Skeletal muscle tissue (tissue), 4 donors: ENCODE results near the gene ARHGAP4. TPM values are rescaled to one million over a fixed set of nuclear protein-coding genes. Genes with fewer than 3 reads are reported as not detected.

ENCODE experiments used
- H3K27ac ChIP-seq: one replicate; pipeline ENCODE4 v1.7.0; 2013; ENCODE audit warnings: mild to moderate bottlenecking, low read depth, low read length, inconsistent platforms
- H3K27me3 ChIP-seq, 3 donors: one replicate each; pipeline ENCODE4 v1.7.0; 2013; ENCODE audit warnings: low read length in 3 of 3; ENCODE audit not compliant: control insufficient read depth in 3 of 3, insufficient read depth in 3 of 3
- H3K36me3 ChIP-seq, 3 donors: one replicate each; pipeline ENCODE4 v1.7.0; 2013; ENCODE audit warnings: low read length in 3 of 3; ENCODE audit not compliant: control insufficient read depth in 3 of 3, insufficient read depth in 3 of 3
- H3K4me1 ChIP-seq, 3 donors: one replicate each; pipeline ENCODE4 v1.7.0; 2013; ENCODE audit warnings: low read length in 3 of 3, mild to moderate bottlenecking in 3 of 3; ENCODE audit not compliant: control insufficient read depth in 3 of 3, insufficient read depth in 3 of 3
- H3K4me3 ChIP-seq, 3 donors: one replicate each; pipeline ENCODE4 v1.7.0; 2013; ENCODE audit warnings: low read length in 3 of 3
- H3K9ac ChIP-seq, 3 donors: one replicate each; pipeline ENCODE4 v1.7.0; 2013; ENCODE audit warnings: low read length in 3 of 3, mild to moderate bottlenecking in 3 of 3, moderate library complexity in 2 of 3, low read depth in 1 of 3
- H3K9me3 ChIP-seq, 3 donors: one replicate each; pipeline ENCODE4 v1.7.0; 2013; ENCODE audit warnings: low read length in 3 of 3; ENCODE audit not compliant: control insufficient read depth in 3 of 3
- total RNA-seq: library from RNA; depleted of rRNA; stranded (reverse); fragments of >200 nt; gene quantifications from one replicate; pipeline ENCODE4 v1.2.3, GENCODE V29; 2014
- donor health status: Osteomylitis.

ARHGAP4 gene
- total RNA-seq: 25.1 TPM

DNA sequence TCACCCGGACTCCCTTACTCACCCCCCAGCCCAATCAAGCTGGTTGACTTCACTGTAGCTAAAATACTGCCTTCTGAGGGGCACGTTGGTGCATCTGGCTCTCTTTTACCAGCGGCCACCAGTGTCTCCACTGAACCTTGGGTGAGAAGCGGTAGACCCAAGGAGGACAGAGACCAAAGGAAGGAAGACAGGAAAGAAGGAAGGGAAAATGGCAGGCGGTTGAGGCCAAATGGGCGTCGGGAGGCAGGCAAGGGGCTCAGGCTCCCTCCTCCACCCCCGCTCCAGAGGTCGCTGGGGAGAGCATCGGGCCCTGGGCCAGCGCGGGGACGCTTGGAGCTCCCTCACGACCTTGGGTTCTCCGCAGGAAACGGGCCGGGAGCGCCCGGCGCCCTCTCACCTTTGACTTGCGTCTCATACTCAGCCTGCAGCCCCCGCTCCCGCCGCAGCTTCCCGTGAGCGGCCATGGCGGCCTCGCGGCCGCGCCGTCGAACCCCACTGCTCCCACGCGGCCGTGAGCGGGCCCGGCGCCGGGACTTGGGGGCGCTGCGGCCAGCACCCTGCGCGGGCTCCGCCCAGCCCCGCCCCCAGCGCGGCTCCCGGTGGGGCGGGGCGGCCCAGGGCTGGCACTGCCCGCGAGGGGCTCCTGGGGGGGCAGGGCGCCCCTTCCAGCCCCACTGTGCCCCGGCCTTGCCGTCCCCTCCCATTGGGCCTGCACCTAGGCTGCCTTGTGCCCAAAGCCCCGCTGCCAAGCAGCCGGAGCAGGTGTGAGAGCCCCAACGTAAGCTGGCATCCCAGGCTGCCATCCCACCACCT, at the start of gene ARHGAP4:
Gene ARHGAP4, minus strand, starts transcription at position 526 of the 813 bp plus-strand sequence. Its CDS starts 62 bp downstream, at position 464.
- Histone ChIP-seq H3K27me3 (peaks cover 0 to 7% (median 0%) of the 10 kb centered on the region in 3 donors), H3K9me3 (no peaks in the 10 kb centered on the region), H3K9ac (peak within 1 kb of the TSS; percentile 85 to 90 (median 87)), H3K27ac (peak within 1 kb of the TSS; percentile 88), H3K4me1 (peaks cover 25 to 72% (median 43%) of the 10 kb centered on the region in 3 donors), H3K36me3 (peaks cover 7 to 15% (median 8%) of the 10 kb centered on the region in 3 donors), H3K4me3 (peak within 1 kb of the TSS; percentile 38 to 77 (median 68))

DNA sequence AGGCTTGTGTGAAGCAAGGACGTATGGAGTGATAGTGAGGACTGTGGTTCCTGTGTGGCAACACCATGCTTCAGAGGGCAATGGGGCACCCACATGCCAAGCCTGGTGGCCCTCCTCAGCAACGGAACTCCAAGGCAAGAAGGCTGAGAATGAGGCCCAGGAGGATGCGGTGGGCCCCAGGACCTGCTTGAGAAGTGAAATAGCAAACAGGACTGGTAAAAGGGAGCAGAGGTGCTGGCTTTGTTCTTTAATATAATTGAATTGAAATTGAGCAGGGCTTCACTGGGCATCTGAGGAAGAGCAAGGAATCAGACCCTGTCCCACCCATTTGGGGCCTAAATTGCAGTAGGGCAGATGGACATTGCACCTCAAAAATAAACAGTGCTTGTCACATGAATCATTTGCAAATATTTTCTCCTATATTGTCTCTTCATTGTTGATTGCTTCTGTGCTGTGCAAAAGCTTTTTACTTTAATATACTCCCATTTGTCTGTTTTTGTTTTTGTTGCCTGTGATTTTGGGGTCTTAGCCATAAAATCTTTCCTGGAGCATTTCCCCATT, 48.7 kb upstream of the ARHGAP4 start:
- peaks cover 16 to 23% (median 17%) of the 10 kb centered on the region in 3 donors for H3K4me1 ChIP-seq
- peak overlapping the region; percentile 83 for H3K27ac ChIP-seq
- H3K9ac ChIP-seq: no peak overlapping the region
- no peaks in the 10 kb centered on the region for H3K27me3 ChIP-seq
- no peak overlapping the region for H3K4me3 ChIP-seq
- no peaks in the 10 kb centered on the region for H3K36me3 ChIP-seq
- no peaks in the 10 kb centered on the region for H3K9me3 ChIP-seq

DNA sequence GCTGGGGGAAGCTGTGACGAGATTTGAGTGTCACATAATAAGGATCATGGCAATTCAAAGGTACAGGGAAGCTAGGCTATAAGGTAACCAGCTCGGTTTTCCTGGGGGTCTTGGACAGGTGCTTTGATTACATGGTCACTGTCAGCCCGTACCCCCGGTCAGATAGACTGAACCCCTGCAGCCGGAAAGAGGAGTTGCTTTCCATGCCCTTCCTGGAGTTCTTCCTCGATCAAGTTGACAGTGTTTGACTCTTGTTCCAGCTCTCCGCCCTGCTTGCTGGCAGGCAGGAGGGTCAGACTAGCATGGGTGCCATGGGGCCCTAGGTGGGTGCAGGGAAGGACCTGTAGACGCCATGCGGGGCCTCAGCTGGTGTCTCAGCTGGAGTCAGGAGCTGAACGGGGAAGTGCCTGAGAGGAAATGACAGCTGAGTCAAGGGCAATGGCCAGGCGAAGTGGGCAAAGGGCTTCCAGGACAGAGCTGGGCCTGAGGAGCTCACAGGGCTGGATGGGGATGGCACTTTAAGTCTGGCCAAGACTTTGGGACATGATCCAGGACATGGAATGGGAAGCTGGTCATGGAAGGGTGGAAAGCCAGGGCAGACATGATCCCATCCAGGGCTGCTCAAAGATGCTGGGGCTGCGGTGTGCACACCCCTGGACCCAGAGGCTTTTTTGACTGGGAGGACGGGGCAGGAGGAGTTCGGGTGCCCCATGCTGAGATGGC, 48.1 kb upstream of the ARHGAP4 start:
- Histone ChIP-seq H3K9me3 (no peaks in the 10 kb centered on the region), H3K4me3 (peak overlapping the region; percentile 62 to 93 (median 77)), H3K9ac (peak overlapping the region; percentile 74 to 97 (median 79)), H3K4me1 (peaks cover 21 to 29% (median 22%) of the 10 kb centered on the region in 3 donors), H3K36me3 (no peaks in the 10 kb centered on the region), H3K27me3 (no peaks in the 10 kb centered on the region), H3K27ac (peak overlapping the region; percentile 83)

DNA sequence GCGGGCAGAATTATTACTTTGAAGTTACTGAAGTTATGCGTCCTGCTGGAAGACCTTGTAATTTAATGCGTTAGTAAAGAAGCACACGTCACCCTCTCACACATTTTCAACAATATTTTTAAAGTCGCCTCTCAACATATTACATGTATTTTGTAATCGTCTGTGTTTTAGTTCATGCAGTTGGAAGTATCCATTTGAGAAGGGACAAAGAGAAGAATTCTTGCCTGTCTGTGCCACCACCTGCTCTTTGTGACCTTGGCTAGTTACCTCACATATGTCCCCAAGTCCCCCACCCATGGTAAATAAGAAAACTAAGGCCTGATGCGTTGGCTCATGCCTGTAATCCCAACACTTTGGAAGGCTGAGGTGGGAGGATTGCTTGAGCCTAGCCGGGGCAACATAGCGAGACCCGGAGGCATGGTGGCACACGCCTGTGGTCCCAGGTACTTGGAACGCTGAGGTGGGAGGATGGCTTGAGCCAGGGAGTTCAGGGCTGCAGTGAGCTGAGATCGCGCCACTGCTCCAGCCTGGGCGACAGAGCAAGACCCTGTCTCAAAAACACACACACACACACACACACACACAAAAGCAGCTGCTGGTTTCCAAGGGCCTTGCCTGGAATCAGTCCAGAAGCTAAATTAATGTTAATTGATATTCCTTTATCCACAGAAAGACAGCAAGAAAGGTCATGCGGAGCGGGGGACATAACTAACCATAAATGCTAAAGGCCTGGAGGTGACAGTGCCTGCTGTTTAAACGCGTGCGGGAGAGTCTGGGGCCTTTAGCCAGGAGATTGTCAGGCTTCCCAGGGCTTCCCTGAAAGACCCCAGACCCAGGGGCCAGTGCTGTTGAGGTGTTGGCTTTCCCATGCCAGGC, 47.3 kb upstream of the ARHGAP4 start:
- peak overlapping the region; percentile 62 to 93 (median 77) for H3K4me3 ChIP-seq
- H3K9me3 ChIP-seq: no peaks in the 10 kb centered on the region
- H3K36me3 ChIP-seq: no peaks in the 10 kb centered on the region
- peak overlapping the region; percentile 74 to 97 (median 79) for H3K9ac ChIP-seq
- peak overlapping the region; percentile 83 for H3K27ac ChIP-seq
- H3K4me1 ChIP-seq: peaks cover 27 to 37% (median 28%) of the 10 kb centered on the region in 3 donors
- no peaks in the 10 kb centered on the region for H3K27me3 ChIP-seq

DNA sequence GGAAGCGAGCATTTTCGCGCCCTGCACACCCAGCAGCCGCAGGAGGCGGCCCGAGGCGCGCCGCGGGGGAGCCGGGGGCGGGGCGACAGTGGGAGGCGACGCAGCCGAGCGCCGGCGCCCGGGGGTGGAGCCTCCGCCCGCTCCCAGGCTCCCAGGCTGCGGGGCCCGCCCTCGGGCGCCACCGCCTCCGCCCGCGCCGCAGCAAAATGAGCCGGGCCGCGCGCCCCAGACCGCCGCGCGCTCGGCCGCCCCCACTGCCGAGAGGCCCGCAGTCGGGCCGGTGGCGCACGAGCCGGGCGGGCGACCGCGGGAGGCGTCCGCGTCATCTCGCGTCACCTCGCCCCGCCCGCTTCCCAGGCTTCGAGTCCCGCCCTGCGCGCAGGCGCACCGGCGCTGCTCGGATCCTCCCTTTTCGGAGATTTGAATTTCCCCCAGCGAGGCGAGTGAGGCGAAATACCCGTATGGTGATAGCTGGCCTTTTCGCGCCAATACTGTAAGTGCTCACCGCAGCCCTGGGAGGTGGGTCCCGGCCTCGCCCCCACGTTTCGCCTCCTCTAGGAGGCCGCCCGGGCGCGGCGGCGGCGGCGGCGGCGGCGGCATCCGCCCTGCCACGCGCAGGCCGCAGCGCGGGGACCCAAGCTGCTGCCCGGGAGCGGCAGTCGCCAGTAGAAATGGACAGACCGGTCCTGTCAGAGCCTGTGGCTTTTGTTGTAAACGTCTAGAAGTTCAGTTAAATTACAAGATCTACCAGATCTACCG, 46.5 kb upstream of the ARHGAP4 start, which contains the start of gene TMEM187:
Gene TMEM187, plus strand, starts transcription at position 387 of the 759 bp plus-strand sequence. CDS start 9,309 bp downstream, outside the sequence.
- peak within 1 kb of the TSS; percentile 88 to 93 (median 89) for H3K4me3 ChIP-seq
- no peaks in the 10 kb centered on the region for H3K36me3 ChIP-seq
- H3K27ac ChIP-seq: peak within 1 kb of the TSS; percentile 99
- peaks cover 35 to 45% (median 37%) of the 10 kb centered on the region in 3 donors for H3K4me1 ChIP-seq
- H3K9ac ChIP-seq: peak within 1 kb of the TSS; percentile 95 to 99 (median 97)
- no peaks in the 10 kb centered on the region for H3K9me3 ChIP-seq
- H3K27me3 ChIP-seq: no peaks in the 10 kb centered on the region

DNA sequence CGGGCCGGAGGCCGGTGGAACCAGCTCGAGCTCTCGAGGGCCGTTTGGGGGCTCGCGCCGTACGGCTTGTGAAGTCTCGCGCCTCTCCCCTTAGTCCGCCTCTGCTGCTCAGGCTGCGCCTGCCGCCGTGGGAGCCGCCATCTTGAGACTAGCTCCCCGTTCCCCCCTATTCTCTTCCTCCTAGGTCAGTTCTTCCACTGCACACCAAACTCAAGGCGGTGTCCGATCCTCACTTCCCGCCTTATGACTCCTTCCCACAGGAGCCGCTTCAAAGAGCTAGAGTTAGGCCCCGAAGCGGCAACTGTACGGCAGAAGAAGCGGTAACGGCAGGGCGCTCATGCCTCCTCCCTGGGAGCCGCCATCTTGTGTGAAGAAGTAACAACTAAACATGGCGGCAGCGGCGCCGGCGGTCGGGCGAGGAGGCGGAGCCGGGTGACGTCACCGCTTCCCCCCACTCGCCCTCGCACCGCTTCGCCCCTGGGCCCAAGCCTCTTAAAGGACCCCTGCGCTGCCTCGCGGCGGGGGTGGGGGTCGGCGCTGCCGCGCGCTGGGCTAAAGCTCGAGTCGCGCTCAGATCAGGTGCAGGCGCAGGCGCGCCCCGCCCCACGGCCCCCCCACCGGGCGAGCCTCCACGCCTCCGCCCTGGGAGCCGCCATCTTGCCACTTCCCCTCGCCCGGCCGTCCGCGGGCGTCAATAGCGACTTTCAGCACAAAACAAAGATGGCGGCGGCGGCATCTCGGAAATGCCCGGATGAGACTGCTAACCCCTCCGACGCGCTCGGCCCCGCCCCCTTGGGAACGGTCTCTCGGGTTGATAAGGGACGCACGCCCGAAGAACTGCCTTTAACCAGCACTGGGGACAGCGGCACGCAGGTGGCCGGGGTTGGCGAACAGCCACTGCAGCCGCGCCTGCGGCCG, 45.6 kb upstream of the ARHGAP4 start, which contains the start of gene HCFC1:
Gene HCFC1, minus strand, starts transcription at position 369 of the 918 bp plus-strand sequence. CDS start 978 bp downstream, outside the sequence.
- H3K9ac ChIP-seq: peak within 1 kb of the TSS; percentile 95 to 99 (median 97)
- H3K4me1 ChIP-seq: peaks cover 43 to 54% (median 45%) of the 10 kb centered on the region in 3 donors
- no peaks in the 10 kb centered on the region for H3K36me3 ChIP-seq
- no peaks in the 10 kb centered on the region for H3K9me3 ChIP-seq
- peak within 1 kb of the TSS; percentile 99 for H3K27ac ChIP-seq
- H3K27me3 ChIP-seq: no peaks in the 10 kb centered on the region
- peak within 1 kb of the TSS; percentile 88 to 93 (median 89) for H3K4me3 ChIP-seq

DNA sequence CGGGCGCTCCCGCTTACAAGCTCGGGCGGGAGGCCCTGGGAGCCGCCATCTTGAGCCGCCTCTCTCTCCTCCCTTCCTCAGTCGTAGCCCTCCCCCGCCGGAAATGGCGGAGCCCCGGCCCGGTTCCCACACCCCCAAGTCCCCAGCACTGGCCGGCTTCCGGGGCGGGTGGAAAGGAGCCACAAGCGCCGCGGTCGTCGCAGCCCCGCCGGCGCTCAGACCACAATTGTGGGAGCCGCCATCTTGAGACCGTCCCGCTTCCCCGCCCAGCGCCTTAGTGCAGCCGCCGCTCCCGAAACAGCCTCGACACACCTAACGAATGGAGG, 45.0 kb upstream of the ARHGAP4 start:
- no peaks in the 10 kb centered on the region for H3K9me3 ChIP-seq
- peaks cover 49 to 60% (median 51%) of the 10 kb centered on the region in 3 donors for H3K4me1 ChIP-seq
- H3K36me3 ChIP-seq: no peaks in the 10 kb centered on the region
- peak overlapping the region; percentile 95 to 99 (median 97) for H3K9ac ChIP-seq
- peak overlapping the region; percentile 99 for H3K27ac ChIP-seq
- peak overlapping the region; percentile 88 to 93 (median 89) for H3K4me3 ChIP-seq
- no peaks in the 10 kb centered on the region for H3K27me3 ChIP-seq
